Neural crest cell (in vitro differentiated cells): Measurements from ENCODE around the gene PPP3CA. TPM values are rescaled to one million over a fixed set of nuclear protein-coding genes. Genes with fewer than 3 reads are reported as not detected.

Experiments
- DNase-seq: peaks from one replicate; pipeline ENCODE4 v3.0.0; 2021; ENCODE audit warnings: low read depth, mixed read lengths, low spot score
- H3K27ac Mint-ChIP-seq: one replicate; pipeline ENCODE4 v1.8.0; 2021; ENCODE audit warnings: mild to moderate bottlenecking, mixed read lengths; ENCODE audit not compliant: unreplicated experiment
- H3K27me3 Mint-ChIP-seq: 2 replicates; pipeline ENCODE4 v1.8.0; 2021; ENCODE audit warnings: low read depth, mild to moderate bottlenecking, mixed read lengths
- H3K36me3 Mint-ChIP-seq: 2 replicates; pipeline ENCODE4 v1.8.0; 2021; ENCODE audit warnings: low read depth, mild to moderate bottlenecking, mixed read lengths
- H3K4me1 Mint-ChIP-seq: 2 replicates; pipeline ENCODE4 v1.8.0; 2021; ENCODE audit warnings: mixed read lengths
- H3K4me3 Mint-ChIP-seq: one replicate; pipeline ENCODE4 v1.8.0; 2021; ENCODE audit warnings: mild to moderate bottlenecking, mixed read lengths
- H3K9me3 Mint-ChIP-seq: 2 replicates; pipeline ENCODE4 v1.8.0; 2021; ENCODE audit warnings: mixed read lengths
- CTCF ChIP-seq: fragments of 200-600 bp; sonication (generic); conservative IDR thresholded peaks from 2 replicates; pipeline ENCODE4 v1.5.0; 2021; ENCODE audit warnings: antibody characterized with exemption, mild to moderate bottlenecking
- total RNA-seq: library from RNA; stranded (reverse); gene quantifications from 2 replicates; pipeline ENCODE4 v1.2.1, GENCODE V29; 2021

Gene PPP3CA
- total RNA-seq, 1 donor from 2014 or later: 12.2 TPM

GRCh38 chr4:101032541-101032940 is 314.8 kb downstream of the PPP3CA start:
- DNase-seq: no peak
- no peaks in the 10 kb centered on the region for H3K9me3 Mint-ChIP-seq
- peaks cover 10% of the 10 kb centered on the region for H3K4me1 Mint-ChIP-seq
- H3K27ac Mint-ChIP-seq: no peak overlapping the region
- no peak for TF ChIP-seq CTCF
- no peak overlapping the region for H3K4me3 Mint-ChIP-seq
- no peaks in the 10 kb centered on the region for H3K27me3 Mint-ChIP-seq
- peaks cover 4% of the 10 kb centered on the region for H3K36me3 Mint-ChIP-seq

GRCh38 chr4:101031971-101032370 is 315.4 kb downstream of the PPP3CA start:
- H3K27me3 Mint-ChIP-seq: no peaks in the 10 kb centered on the region
- H3K4me1 Mint-ChIP-seq: peaks cover 10% of the 10 kb centered on the region
- peaks cover 4% of the 10 kb centered on the region for H3K36me3 Mint-ChIP-seq
- DNase-seq: no peak
- H3K9me3 Mint-ChIP-seq: no peaks in the 10 kb centered on the region
- no peak overlapping the region for H3K4me3 Mint-ChIP-seq
- TF ChIP-seq CTCF: no peak
- H3K27ac Mint-ChIP-seq: no peak overlapping the region

- TF ChIP-seq CTCF: no peak
- peaks cover 18% of the 10 kb centered on the region for H3K4me1 Mint-ChIP-seq
- no peak overlapping the region for H3K27ac Mint-ChIP-seq
- H3K36me3 Mint-ChIP-seq: no peaks in the 10 kb centered on the region
- H3K9me3 Mint-ChIP-seq: no peaks in the 10 kb centered on the region
- no peaks in the 10 kb centered on the region for H3K27me3 Mint-ChIP-seq
- no peak overlapping the region for H3K4me3 Mint-ChIP-seq
- DNase-seq: no peak
These were observed 318.4 kb downstream of the PPP3CA start for GRCh38 chr4:101028886-101029285.

GRCh38 chr4:101027721-101028120 is 319.6 kb downstream of the PPP3CA start:
- H3K4me3 Mint-ChIP-seq: no peak overlapping the region
- no peak overlapping the region for H3K27ac Mint-ChIP-seq
- DNase-seq: no peak
- no peaks in the 10 kb centered on the region for H3K9me3 Mint-ChIP-seq
- TF ChIP-seq CTCF: no peak
- no peaks in the 10 kb centered on the region for H3K27me3 Mint-ChIP-seq
- peaks cover 18% of the 10 kb centered on the region for H3K4me1 Mint-ChIP-seq
- H3K36me3 Mint-ChIP-seq: peaks cover 3% of the 10 kb centered on the region

GRCh38 chr4:101025755-101026154 is 321.6 kb downstream of the PPP3CA start:
- Mint-ChIP-seq H3K9me3 (no peaks in the 10 kb centered on the region), H3K4me3 (no peak overlapping the region), H3K36me3 (peaks cover 5% of the 10 kb centered on the region), H3K4me1 (peaks cover 13% of the 10 kb centered on the region), H3K27ac (no peak overlapping the region), H3K27me3 (no peaks in the 10 kb centered on the region)
- no peak for DNase-seq
- TF ChIP-seq CTCF: no peak
